Calu3 (cell line): ENCODE data around the gene EXD3. TPM values are rescaled to one million over a fixed set of nuclear protein-coding genes. Genes with fewer than 3 reads are reported as not detected.

ENCODE experiments used
- BruUV-seq: library from RNA; stranded (reverse); fragments of 400-500 nt; replicated peaks from 2 replicates; lab custom pipeline; 2021; lab: Mats Ljungman, UMichigan
- CTCF ChIA-PET: fragments of 300-600 bp; sonication (Branson Sonifier 250); formaldehyde crosslinking; loops from one replicate; lab custom pipeline; 2022; ENCODE audit warnings: antibody characterized with exemption; lab: Charles Lee
- DNase-seq: peaks from one replicate; pipeline ENCODE4 v3.0.0; 2022
- H3K27ac Mint-ChIP-seq: one replicate; pipeline ENCODE4 v1.8.0; 2022; ENCODE audit warnings: mixed read lengths; ENCODE audit not compliant: unreplicated experiment
- H3K27me3 Mint-ChIP-seq: one replicate; pipeline ENCODE4 v1.8.0; 2022; ENCODE audit warnings: mixed read lengths; ENCODE audit not compliant: unreplicated experiment
- H3K36me3 Mint-ChIP-seq: one replicate; pipeline ENCODE4 v1.8.0; 2022; ENCODE audit warnings: mild to moderate bottlenecking, moderate library complexity, mixed read lengths; ENCODE audit not compliant: insufficient read depth, unreplicated experiment
- H3K4me1 Mint-ChIP-seq: one replicate; pipeline ENCODE4 v1.8.0; 2022; ENCODE audit warnings: mild to moderate bottlenecking, low read depth, mixed read lengths; ENCODE audit not compliant: unreplicated experiment
- H3K4me3 Mint-ChIP-seq: one replicate; pipeline ENCODE4 v1.8.0; 2022; ENCODE audit warnings: mild to moderate bottlenecking, low read depth, moderate library complexity, mixed read lengths; ENCODE audit not compliant: unreplicated experiment
- H3K9me3 Mint-ChIP-seq: one replicate; pipeline ENCODE4 v1.8.0; 2022; ENCODE audit warnings: low read depth, mixed read lengths; ENCODE audit not compliant: unreplicated experiment
- intact Hi-C: fragments of 100-400 bp; cut with micrococcal nuclease; formaldehyde crosslinking; loops from one replicate; pipeline ENCODE4 v1.10.0; 2022; ENCODE audit not compliant: unreplicated experiment
- total RNA-seq: library from RNA; stranded (reverse); gene quantifications from 2 replicates; pipeline ENCODE4 v1.2.3, GENCODE V29; 2022
- TF ChIP-seq, protein P1 (sequence below): fragments of 200-600 bp; IDR thresholded peaks from one replicate; pipeline ENCODE4 v1.8.0; 2022; ENCODE audit warnings: antibody characterized with exemption; ENCODE audit not compliant: unreplicated experiment

The EXD3 gene
- total RNA-seq, 1 experiment from 2014 or later, result 13.2 TPM

DNA sequence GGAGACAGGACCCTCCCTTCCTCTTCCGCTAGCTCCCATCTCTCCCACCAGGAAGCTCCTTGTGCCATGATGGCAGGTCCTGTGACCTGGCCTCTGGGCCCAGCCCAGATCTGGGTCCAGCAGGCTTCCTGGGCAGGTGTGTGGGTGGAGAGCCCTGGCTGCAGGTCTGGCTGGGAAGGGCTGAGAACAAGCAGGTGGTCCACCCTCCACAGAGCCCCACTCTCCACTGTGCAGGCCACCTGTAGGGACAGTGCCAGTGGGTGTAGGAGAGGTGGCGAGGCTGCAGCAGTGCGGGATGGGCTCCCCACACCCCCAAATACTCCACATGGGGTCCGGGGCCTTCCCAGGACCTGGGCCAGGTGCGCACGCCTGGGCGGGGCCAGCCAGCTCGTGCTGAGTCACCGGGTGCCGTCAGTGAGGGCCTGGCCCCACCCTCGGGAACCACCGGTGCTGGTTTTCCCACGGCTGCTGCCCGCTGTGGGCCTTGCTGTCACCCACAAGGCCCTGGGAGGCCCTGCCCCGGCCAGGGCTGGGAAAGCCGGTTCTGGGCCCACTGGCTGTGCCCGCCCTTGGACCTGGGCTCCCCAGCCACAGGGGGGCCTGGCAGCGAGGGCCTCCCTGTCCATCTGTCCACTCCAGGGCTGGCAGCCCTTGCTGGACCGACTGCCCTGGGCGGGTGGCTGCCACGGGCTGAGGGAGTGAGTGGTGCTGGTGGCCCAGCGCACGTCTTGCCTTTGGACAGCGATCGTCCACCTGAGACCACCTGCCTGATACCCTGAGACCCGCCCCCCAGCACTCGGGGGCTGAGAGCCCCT lies 111.6 kb downstream of the EXD3 start:
- no peaks in the 10 kb centered on the region for H3K9me3 Mint-ChIP-seq
- no TSS peak for BruUV-seq
- DNase-seq, result peak; percentile 91
- CTCF ChIA-PET, result interaction anchor here (0.8 to 1.0 kb wide), 2 partner anchors 12 to 123 kb away, joined by 3 read pairs; partner anchors contain the start of gene SSNA1
- H3K27me3 Mint-ChIP-seq, result no peaks in the 10 kb centered on the region
- H3K36me3 Mint-ChIP-seq, result peaks cover 6% of the 10 kb centered on the region
- H3K4me1 Mint-ChIP-seq, result no peaks in the 10 kb centered on the region
- peak overlapping the region; percentile 81 for H3K27ac Mint-ChIP-seq
- H3K4me3 Mint-ChIP-seq, result no peak overlapping the region
- TF ChIP-seq, protein P1, sequence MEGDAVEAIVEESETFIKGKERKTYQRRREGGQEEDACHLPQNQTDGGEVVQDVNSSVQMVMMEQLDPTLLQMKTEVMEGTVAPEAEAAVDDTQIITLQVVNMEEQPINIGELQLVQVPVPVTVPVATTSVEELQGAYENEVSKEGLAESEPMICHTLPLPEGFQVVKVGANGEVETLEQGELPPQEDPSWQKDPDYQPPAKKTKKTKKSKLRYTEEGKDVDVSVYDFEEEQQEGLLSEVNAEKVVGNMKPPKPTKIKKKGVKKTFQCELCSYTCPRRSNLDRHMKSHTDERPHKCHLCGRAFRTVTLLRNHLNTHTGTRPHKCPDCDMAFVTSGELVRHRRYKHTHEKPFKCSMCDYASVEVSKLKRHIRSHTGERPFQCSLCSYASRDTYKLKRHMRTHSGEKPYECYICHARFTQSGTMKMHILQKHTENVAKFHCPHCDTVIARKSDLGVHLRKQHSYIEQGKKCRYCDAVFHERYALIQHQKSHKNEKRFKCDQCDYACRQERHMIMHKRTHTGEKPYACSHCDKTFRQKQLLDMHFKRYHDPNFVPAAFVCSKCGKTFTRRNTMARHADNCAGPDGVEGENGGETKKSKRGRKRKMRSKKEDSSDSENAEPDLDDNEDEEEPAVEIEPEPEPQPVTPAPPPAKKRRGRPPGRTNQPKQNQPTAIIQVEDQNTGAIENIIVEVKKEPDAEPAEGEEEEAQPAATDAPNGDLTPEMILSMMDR, result no peak
- intact Hi-C loops, result no loop called here

DNA sequence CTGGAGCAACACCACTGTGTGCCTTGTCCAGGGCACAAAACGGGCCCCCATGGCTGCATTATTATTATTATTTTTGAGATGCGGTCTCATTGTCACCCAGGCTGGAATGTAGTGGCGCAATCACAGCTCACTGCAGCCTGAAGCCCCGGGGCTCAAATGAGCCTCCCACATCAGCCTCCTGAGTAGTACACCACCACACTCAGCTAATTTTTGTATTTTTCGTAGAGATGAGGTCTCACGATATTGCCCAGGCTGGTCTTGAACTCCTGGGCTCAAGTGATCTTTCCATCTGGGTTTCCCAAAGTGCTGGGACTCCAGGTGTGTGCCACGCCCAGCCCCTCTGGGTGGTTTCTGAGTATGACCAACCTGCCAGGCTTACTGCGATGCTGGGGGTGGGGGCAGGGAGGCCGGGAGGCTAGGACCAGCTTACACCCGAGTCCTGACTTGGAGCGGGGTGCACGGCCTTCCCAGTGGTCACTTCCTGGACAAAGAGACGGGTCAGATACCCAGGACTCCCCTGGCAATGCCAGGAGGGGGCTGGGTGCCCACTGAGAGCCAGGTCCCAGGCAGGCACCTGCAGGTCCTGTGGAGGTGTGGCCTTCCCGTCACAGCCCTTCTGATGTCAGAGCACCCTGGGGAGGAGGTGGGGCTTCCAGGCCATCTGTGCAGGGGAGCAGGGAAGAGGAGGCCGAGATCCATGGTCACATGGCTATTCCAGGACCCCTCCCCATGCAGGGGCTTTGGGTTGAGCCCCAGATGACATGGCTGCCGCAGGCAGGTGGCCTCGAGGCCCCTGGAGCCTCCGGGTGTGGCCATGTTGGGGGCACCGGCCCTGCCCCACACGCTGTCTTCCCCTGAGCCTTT lies 112.5 kb downstream of the EXD3 start:
- H3K4me3 Mint-ChIP-seq, result no peak overlapping the region
- intact Hi-C loops, result no loop called here
- no peaks in the 10 kb centered on the region for H3K4me1 Mint-ChIP-seq
- peak overlapping the region; percentile 81 for H3K27ac Mint-ChIP-seq
- CTCF ChIA-PET, result interaction anchor here (0.8 kb wide), 1 partner anchor 122 kb away, joined by 3 read pairs; the partner anchor contains the start of gene SSNA1
- TF ChIP-seq, protein P1, result no peak
- peaks cover 6% of the 10 kb centered on the region for H3K36me3 Mint-ChIP-seq
- peak; percentile 67 for DNase-seq
- no peaks in the 10 kb centered on the region for H3K9me3 Mint-ChIP-seq
- H3K27me3 Mint-ChIP-seq, result no peaks in the 10 kb centered on the region
- BruUV-seq, result no TSS peak

DNA sequence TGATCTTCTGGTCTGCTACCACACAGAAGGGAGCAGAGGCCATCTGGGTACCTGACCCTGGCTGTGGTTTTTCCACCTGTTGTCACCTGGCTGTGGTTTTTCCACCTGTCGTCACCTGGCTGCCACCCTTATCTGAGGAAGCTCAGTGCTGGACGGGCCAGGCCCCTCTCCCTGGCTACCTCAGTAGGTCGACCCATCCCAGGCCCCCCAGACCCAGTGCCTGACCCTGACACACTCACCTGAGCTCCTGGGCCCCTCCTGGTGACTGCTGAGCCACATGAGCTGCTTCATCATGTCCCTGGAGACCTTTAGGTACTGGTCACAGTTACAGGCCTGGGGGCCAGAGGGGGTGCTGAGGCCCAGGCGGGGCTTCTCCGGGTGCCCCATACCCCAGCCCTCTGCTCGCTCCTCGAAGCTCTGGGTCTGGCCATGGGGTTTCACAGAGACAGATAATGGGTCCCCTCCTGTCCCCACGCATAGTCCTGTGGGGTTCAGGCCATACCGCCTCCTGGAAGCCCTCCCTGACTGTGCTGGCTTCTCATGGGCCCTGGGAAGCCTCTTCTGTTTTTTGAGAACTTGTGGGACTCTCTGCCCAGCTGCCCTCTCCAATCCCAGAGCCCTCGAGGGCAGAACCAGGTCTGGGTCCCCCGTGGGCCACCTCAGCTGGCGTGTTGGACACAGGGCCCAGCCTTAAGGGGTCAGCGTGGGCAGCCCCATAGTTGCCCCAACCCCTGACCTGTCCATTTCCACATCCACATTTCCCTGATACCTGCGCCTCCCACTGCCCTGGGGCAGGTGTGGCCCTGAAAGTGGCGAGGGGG lies 113.4 kb downstream of the EXD3 start:
- intact Hi-C loops, result no loop called here
- TF ChIP-seq, protein P1, result no peak
- H3K4me3 Mint-ChIP-seq, result no peak overlapping the region
- H3K4me1 Mint-ChIP-seq, result no peaks in the 10 kb centered on the region
- H3K36me3 Mint-ChIP-seq, result peaks cover 6% of the 10 kb centered on the region
- no peak for DNase-seq
- no peaks in the 10 kb centered on the region for H3K9me3 Mint-ChIP-seq
- CTCF ChIA-PET, result no interaction called here
- no peaks in the 10 kb centered on the region for H3K27me3 Mint-ChIP-seq
- BruUV-seq, result no TSS peak
- H3K27ac Mint-ChIP-seq, result no peak overlapping the region

DNA sequence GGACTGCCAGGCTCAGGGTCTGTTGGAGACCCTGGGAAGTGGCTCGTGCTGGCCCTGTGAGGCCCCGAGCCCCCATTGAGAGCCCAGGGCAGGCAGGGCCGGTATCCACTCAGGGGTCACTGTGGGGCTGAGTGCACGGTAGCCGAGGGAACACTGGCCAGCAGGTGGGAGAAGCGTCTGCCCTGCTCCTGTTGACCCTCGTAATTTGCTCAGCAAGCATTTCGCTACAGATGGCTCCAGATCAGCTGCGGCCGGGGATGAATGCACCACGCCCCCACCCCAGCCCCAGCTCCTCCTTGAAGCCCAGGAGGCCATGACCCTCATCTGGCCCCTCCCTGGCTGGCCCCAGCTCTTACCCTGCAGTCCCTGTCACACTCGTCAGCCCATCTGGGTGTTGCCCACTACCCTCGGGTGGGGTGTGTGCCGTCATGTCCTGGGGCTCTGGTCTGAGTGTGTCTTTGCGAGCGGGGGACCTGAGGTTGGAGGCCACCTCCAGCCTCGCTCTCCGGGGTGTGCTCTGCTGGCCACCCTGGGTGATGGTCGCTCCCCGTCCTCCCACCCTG lies 114.8 kb downstream of the EXD3 start:
- CTCF ChIA-PET, result no interaction called here

More for the DNA sequence above, 114.8 kb downstream of the EXD3 start:
- TF ChIP-seq, protein P1, result no peak
- Mint-ChIP-seq H3K27me3 (no peaks in the 10 kb centered on the region), H3K4me3 (no peak overlapping the region), H3K9me3 (no peaks in the 10 kb centered on the region), H3K4me1 (no peaks in the 10 kb centered on the region), H3K36me3 (peaks cover 6% of the 10 kb centered on the region), H3K27ac (no peak overlapping the region)
- DNase-seq, result no peak
- intact Hi-C loops, result no loop called here
- no TSS peak for BruUV-seq
